Gastroesophageal sphincter (tissue), 4 donors: ENCODE data around the gene SLC46A1. TPM values are rescaled to one million over a fixed set of nuclear protein-coding genes. Genes with fewer than 3 reads are reported as not detected.

Source experiments
- ATAC-seq: fragments of 150-250 bp; one replicate; pipeline ENCODE4 v1.9.1; 2016; ENCODE audit warnings: mild to moderate bottlenecking, moderate library complexity
- H3K27ac ChIP-seq, 4 donors: fragments of 200-600 bp; sonication (generic) in 3 of 4; 1 replicate in 3 of 4; 2 replicates in 1 of 4; pipeline ENCODE4 v1.5.1; 2016 to 2019
- H3K27me3 ChIP-seq: fragments of 200-600 bp; sonication (generic); one replicate; pipeline ENCODE4 v1.5.1; 2019
- H3K36me3 ChIP-seq, 2 donors: fragments of 200-600 bp; sonication (generic); one replicate each; pipeline ENCODE4 v1.5.1; 2019; ENCODE audit warnings: control low read depth in 1 of 2
- H3K4me1 ChIP-seq, 3 donors: fragments of 200-600 bp; sonication (generic); 1 replicate in 2 of 3; 2 replicates in 1 of 3; pipeline ENCODE4 v1.5.1; 2016 to 2019; ENCODE audit warnings: control low read depth in 2 of 3
- H3K4me3 ChIP-seq, 2 donors: fragments of 200-600 bp; sonication (generic); one replicate each; pipeline ENCODE4 v1.5.1; 2019; ENCODE audit warnings: mild to moderate bottlenecking in 1 of 2, moderate library complexity in 1 of 2
- H3K9me3 ChIP-seq, 3 donors: fragments of 200-600 bp; sonication (generic); one replicate each; pipeline ENCODE4 v1.5.1; 2017 to 2019; ENCODE audit warnings: control low read depth in 2 of 3
- EP300 ChIP-seq: sonication (generic); formaldehyde crosslinking; IDR thresholded peaks from one replicate; pipeline ENCODE4 v1.6.1; 2017; ENCODE audit warnings: antibody characterized with exemption, mild to moderate bottlenecking
- POLR2A ChIP-seq, 2 donors: fragments of 450-650 bp; IDR thresholded peaks; one replicate each; pipeline ENCODE4 v1.6.1; 2017; ENCODE audit warnings: antibody characterized with exemption in 2 of 2, mild to moderate bottlenecking in 2 of 2, moderate library complexity in 1 of 2
- POLR2AphosphoS5 ChIP-seq: sonication (generic); formaldehyde crosslinking; IDR thresholded peaks from one replicate; pipeline ENCODE4 v1.6.1; 2017; ENCODE audit warnings: antibody characterized with exemption
- WGBS, 2 donors: methylation state at CpG; one replicate each; pipeline ENCODE4 v1.1.5; 2018; ENCODE audit warnings: low coverage in 1 of 2; 5-methylcytosine and 5-hydroxymethylcytosine counted together
- total RNA-seq, 4 donors: library from RNA; depleted of rRNA; stranded (reverse); fragments of >200 nt; gene quantifications; one replicate each; pipeline ENCODE4 v1.1.0, GENCODE V29; 2016
- TF ChIP-seq, protein P1 (sequence below), 4 experiments: fragments of 200-600 bp in 2 of 4; fragments of 450-650 bp in 2 of 4; sonication (generic) in 1 of 4; IDR thresholded peaks; one replicate each; pipeline ENCODE4 v1.5.1; 2017 to 2019; ENCODE audit warnings: antibody characterized with exemption in 4 of 4, mild to moderate bottlenecking in 2 of 4, moderate library complexity in 2 of 4

Gene SLC46A1
- total RNA-seq, 4 donors from 2014 or later: 7.9 to 9.7 (median 8.4) TPM

DNA sequence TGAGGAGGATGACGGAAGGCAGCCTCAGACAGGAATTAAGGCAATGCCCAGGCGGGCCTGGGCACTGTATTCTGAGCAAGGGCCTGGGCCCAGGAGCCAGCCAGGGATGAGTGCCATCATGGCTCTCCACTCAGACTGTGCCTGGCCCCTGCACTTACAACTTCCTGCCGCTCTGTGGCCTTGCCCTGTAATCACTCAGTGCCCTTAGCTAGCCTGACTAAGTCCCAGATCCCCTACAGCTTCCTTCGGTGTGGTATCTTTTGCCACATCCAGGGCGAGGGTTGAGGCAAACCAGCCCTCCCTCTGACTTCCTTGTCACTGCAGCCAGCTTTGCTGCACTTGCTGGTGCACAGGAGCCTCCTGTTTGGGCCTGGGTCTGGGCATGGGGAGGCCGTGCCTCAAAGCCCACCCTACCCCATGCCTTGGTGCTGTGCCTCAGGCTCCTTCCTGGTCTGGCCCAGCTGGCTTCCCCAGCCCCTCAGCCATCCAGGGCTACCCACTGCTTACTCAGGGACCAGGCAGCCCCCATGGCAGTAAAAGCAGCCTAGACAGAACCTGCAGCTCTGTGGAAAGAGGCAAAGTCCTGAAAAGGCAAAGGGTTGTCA lies 9.3 kb downstream of the SLC46A1 start:
- no peak for TF ChIP-seq POLR2AphosphoS5
- no peak for TF ChIP-seq POLR2A (IDR thresholded peaks at IDR 0.05)
- TF ChIP-seq, protein P1, sequence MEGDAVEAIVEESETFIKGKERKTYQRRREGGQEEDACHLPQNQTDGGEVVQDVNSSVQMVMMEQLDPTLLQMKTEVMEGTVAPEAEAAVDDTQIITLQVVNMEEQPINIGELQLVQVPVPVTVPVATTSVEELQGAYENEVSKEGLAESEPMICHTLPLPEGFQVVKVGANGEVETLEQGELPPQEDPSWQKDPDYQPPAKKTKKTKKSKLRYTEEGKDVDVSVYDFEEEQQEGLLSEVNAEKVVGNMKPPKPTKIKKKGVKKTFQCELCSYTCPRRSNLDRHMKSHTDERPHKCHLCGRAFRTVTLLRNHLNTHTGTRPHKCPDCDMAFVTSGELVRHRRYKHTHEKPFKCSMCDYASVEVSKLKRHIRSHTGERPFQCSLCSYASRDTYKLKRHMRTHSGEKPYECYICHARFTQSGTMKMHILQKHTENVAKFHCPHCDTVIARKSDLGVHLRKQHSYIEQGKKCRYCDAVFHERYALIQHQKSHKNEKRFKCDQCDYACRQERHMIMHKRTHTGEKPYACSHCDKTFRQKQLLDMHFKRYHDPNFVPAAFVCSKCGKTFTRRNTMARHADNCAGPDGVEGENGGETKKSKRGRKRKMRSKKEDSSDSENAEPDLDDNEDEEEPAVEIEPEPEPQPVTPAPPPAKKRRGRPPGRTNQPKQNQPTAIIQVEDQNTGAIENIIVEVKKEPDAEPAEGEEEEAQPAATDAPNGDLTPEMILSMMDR (IDR thresholded peaks at IDR 0.05): no peak
- TF ChIP-seq EP300: no peak
- peaks cover 0 to 95% of the 10 kb centered on the region in 2 donors for H3K36me3 ChIP-seq
- 70 to 80% methylated on average over 1 to 4 of the region's 6 CpGs for WGBS, 2 donors

DNA sequence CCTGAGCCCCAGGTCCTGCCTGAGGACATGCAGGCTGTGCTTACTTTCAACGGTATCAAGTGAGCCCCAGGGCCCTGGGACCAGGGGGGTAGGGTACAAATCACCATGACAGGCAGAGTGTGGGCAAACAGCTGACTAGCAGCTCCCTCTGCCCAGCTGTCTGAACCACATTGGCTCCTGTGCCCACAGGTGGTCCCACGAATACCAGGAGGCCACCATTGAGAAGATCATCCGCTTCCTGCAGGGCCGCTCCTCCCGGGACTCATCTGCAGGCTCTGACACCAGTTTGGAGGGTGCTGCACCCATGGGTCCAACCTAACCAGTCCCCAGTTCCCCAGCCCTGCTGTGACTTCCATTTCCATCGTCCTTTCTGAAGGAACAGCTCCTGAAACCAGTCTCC lies 10.0 kb downstream of the SLC46A1 start:
- H3K4me1 ChIP-seq: no peaks in the 10 kb centered on the region
- H3K9me3 ChIP-seq: no peaks in the 10 kb centered on the region
- no peaks in the 10 kb centered on the region for H3K27me3 ChIP-seq
- no peak for ATAC-seq
- H3K36me3 ChIP-seq: peaks cover 0 to 94% of the 10 kb centered on the region in 2 donors
- H3K4me3 ChIP-seq: no peak overlapping the region
- 83% methylated on average over 1 of the region's 6 CpGs; no CpG with 5 or more reads in 1 of the 2 donors for WGBS, 2 donors
- H3K27ac ChIP-seq: no peak overlapping the region
- TF ChIP-seq POLR2AphosphoS5 (no peak), POLR2A (IDR thresholded peaks at IDR 0.05) (no peak), EP300 (no peak)
- TF ChIP-seq, protein P1 (IDR thresholded peaks at IDR 0.05): no peak

More for the DNA sequence above, 9.3 kb downstream of the SLC46A1 start:
- no peaks in the 10 kb centered on the region for H3K4me1 ChIP-seq
- no peak overlapping the region for H3K4me3 ChIP-seq
- H3K27me3 ChIP-seq: no peaks in the 10 kb centered on the region
- H3K27ac ChIP-seq: no peak overlapping the region
- H3K9me3 ChIP-seq: no peaks in the 10 kb centered on the region
- ATAC-seq: no peak

DNA sequence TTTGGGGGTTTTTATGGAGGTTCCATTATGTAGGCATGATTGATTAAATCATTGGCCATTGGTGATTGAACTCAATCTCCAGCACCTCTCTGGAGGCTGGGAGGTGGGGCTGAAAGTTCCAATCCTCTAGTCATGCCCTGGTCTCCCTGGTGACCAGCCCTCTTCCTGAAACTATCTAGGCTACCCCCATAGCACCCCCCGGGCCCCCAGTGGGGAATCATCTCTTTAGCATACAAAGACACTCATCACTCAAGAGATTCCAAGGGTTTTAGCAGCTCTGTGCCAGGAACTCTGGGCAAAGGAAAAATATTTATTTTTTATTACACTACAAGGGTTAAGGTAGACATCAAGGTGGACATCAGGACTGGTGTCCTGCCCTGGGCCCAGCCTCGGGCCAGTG lies 10.6 kb downstream of the SLC46A1 start:
- no peaks in the 10 kb centered on the region for H3K9me3 ChIP-seq
- peaks cover 0 to 94% of the 10 kb centered on the region in 2 donors for H3K36me3 ChIP-seq
- WGBS, 2 donors: 75% methylated on average over 1 of the region's 2 CpGs; no CpG with 5 or more reads in 1 of the 2 donors
- H3K4me3 ChIP-seq: no peak overlapping the region
- ATAC-seq: no peak
- no peaks in the 10 kb centered on the region for H3K4me1 ChIP-seq
- no peak for TF ChIP-seq EP300
- H3K27ac ChIP-seq: no peak overlapping the region
- no peaks in the 10 kb centered on the region for H3K27me3 ChIP-seq

DNA sequence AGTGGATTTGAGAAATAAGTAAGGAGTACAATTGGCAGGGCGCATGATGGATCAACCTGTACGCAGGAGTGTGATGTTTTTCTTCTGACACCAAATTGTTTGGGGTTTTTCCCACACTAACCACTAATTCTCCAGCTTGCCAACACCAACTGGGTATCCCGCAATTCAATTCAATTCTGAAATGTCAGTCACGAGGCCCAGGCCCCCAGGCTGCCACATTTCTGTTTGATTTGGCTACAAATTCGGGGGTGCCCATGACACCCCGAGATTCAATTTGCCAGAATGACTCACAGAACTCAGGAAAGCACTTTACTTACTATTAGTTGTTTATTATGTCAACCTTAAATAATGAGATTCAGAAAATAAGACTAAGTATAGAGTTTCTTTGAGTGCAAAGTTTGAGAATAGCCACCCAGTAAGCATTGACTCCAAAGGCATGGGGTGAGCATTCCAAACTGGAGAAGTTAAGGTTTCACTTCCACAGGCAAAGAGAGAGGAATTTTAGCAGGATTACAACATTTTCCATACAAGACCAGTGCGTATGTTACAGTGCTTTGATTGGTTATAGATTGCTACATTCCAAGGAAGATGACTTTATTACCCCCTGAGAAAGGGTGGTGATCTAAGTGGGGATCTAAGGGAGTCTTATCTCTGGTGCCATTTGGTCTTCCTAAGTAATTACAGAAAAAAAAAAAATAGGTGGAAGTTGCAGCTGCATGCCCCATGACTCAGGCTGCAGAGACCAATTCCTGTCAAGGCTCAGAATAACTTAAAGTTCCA lies 11.5 kb downstream of the SLC46A1 start:
- Histone ChIP-seq H3K36me3 (peaks cover 0 to 96% of the 10 kb centered on the region in 2 donors), H3K4me3 (no peak overlapping the region), H3K4me1 (no peaks in the 10 kb centered on the region), H3K27me3 (no peaks in the 10 kb centered on the region), H3K9me3 (no peaks in the 10 kb centered on the region), H3K27ac (no peak overlapping the region)
- 74 to 96% methylated on average over 4 to 6 of the region's 7 CpGs for WGBS, 2 donors
- ATAC-seq: no peak
- TF ChIP-seq, protein P1 (IDR thresholded peaks at IDR 0.05): no peak
- TF ChIP-seq POLR2A (IDR thresholded peaks at IDR 0.05) (no peak), EP300 (no peak), POLR2AphosphoS5 (no peak)

DNA sequence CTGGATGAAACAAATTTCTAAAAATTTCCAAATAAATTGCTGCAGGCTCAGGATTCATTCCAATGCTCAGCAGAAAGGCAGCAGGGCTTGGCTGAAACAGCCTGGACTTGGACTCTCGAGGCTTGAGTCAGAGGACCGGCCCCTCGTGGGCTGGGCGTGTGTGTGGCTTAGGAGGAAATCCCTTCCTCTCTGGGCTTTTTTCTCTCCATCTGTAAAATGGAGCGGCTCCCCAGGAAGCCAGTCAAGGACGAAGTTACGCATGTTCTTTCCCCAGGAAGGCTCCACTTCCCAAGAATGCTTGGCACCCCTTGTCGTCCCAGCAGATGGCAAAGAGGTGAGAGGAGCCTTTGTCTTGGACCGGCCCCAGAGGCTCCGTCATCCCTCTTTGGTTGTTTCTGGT lies 13.5 kb downstream of the SLC46A1 start:
- no peak for TF ChIP-seq POLR2AphosphoS5
- TF ChIP-seq POLR2A (IDR thresholded peaks at IDR 0.05): no peak
- no peak for TF ChIP-seq EP300
- TF ChIP-seq, protein P1 (IDR thresholded peaks at IDR 0.05): no peak
- Histone ChIP-seq H3K27me3 (no peaks in the 10 kb centered on the region), H3K4me3 (no peak overlapping the region), H3K4me1 (no peaks in the 10 kb centered on the region), H3K36me3 (peaks cover 0 to 97% of the 10 kb centered on the region in 2 donors), H3K27ac (no peak overlapping the region), H3K9me3 (no peaks in the 10 kb centered on the region)
- no peak for ATAC-seq
- WGBS, 2 donors: 24 to 61% methylated on average over 6 to 9 of the region's 10 CpGs
